ENCODE results near the gene TMED10. TPM values are rescaled to one million over a fixed set of nuclear protein-coding genes. Genes with fewer than 3 reads are reported as not detected.
A peak's percentile ranks its signal among the peaks of the same experiment; 100 is the strongest.
"Not testable (repeated sequence)": the region's sequence is repeated elsewhere in the genome, so short reads cannot be mapped to it uniquely, and the experiment has no call there.

Gene TMED10
- total RNA-seq, 2 donors from 2014 or later: 150 to 243 TPM

- Histone ChIP-seq H3K4me3 (no peak overlapping the region), H3K9me3 (no peaks in the 10 kb centered on the region), H3K36me3 (replicated peaks in 1 of 2; ENCODE audit: insufficient read depth in 1 of 2, low read depth in 2 of 2) (no peaks in the 10 kb centered on the region), H3K4me1 (peaks cover 56% of the 10 kb centered on the region), H3K27me3 (no peaks in the 10 kb centered on the region), H3K27ac (no peak overlapping the region)
- DNase-seq (no peak), ATAC-seq (no peak)
- intact Hi-C loops (cut with DNase I): no loop called here
- TF ChIP-seq POLR2A (IDR thresholded peaks at IDR 0.05): no peak
- TF ChIP-seq, protein P1, sequence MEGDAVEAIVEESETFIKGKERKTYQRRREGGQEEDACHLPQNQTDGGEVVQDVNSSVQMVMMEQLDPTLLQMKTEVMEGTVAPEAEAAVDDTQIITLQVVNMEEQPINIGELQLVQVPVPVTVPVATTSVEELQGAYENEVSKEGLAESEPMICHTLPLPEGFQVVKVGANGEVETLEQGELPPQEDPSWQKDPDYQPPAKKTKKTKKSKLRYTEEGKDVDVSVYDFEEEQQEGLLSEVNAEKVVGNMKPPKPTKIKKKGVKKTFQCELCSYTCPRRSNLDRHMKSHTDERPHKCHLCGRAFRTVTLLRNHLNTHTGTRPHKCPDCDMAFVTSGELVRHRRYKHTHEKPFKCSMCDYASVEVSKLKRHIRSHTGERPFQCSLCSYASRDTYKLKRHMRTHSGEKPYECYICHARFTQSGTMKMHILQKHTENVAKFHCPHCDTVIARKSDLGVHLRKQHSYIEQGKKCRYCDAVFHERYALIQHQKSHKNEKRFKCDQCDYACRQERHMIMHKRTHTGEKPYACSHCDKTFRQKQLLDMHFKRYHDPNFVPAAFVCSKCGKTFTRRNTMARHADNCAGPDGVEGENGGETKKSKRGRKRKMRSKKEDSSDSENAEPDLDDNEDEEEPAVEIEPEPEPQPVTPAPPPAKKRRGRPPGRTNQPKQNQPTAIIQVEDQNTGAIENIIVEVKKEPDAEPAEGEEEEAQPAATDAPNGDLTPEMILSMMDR (IDR thresholded peaks at IDR 0.05): no peak
- 44 to 63% methylated on average over 1 of the region's 1 CpG for WGBS, 2 donors
Measured at GRCh38 chr14:75151851-75152250, 24.6 kb downstream of the TMED10 start.

GRCh38 chr14:75150637-75151036 is 25.8 kb downstream of the TMED10 start:
- DNase-seq; H3K36me3 ChIP-seq (replicated peaks in 1 of 2; ENCODE audit: insufficient read depth in 1 of 2, low read depth in 2 of 2); intact Hi-C loops (cut with DNase I); H3K9me3 ChIP-seq; ATAC-seq; H3K4me3 ChIP-seq; H3K27me3 ChIP-seq: not testable (repeated sequence)
- Histone ChIP-seq H3K4me1 (peaks cover 65% of the 10 kb centered on the region), H3K27ac (peak overlapping the region in 3 of 4 donors; percentile 21 to 94 (median 30))
- 58 to 65% methylated on average over 6 of the region's 6 CpGs for WGBS, 2 donors

DNA sequence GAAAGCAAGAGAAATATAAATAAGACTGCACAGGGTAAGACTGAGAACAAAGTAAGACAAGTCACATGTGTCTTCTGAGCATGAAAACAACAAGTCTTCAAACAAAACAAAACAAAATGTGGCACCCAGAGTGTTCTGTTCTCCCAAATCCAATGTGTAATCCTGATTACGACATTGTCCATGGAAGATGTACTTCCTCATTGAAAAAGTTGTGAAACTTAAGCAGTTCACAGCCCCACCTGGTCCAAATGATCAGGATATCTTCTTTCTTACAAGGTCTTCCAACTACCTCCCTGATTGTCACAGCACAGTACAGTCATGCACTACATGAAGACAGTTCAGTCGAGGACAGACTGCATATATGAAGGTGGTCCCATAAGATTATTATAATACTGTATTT is 26.3 kb downstream of the TMED10 start:
- WGBS, 2 donors: 67 to 79% methylated on average over 2 of the region's 2 CpGs
- intact Hi-C loops (cut with DNase I): no loop called here
- Histone ChIP-seq H3K4me3 (no peak overlapping the region), H3K4me1 (peaks cover 70% of the 10 kb centered on the region), H3K27ac (peak overlapping the region; percentile 26 to 94 (median 60)), H3K36me3 (replicated peaks in 1 of 2; ENCODE audit: insufficient read depth in 1 of 2, low read depth in 2 of 2) (no peaks in the 10 kb centered on the region), H3K9me3 (no peaks in the 10 kb centered on the region), H3K27me3 (no peaks in the 10 kb centered on the region)
- TF ChIP-seq, protein P1 (IDR thresholded peaks at IDR 0.05): no peak
- TF ChIP-seq POLR2A (IDR thresholded peaks at IDR 0.05): no peak
- ATAC-seq: no peak
- no peak for DNase-seq

GRCh38 chr14:75147423-75148071 is 28.9 kb downstream of the TMED10 start:
- Histone ChIP-seq H3K36me3 (replicated peaks in 1 of 2; ENCODE audit: insufficient read depth in 1 of 2, low read depth in 2 of 2) (no peaks in the 10 kb centered on the region), H3K4me3 (no peak overlapping the region), H3K4me1 (peaks cover 82% of the 10 kb centered on the region), H3K9me3 (no peaks in the 10 kb centered on the region), H3K27me3 (no peaks in the 10 kb centered on the region), H3K27ac (peak overlapping the region; percentile 91 to 95 (median 93))
- peak; percentile 67 to 90 (median 84) for DNase-seq
- intact Hi-C loops (cut with DNase I): no loop called here
- WGBS, 2 donors: 11 to 20% methylated on average over 12 to 13 of the region's 13 CpGs
- ATAC-seq: peak; percentile 83
- TF ChIP-seq, protein P1 (IDR thresholded peaks at IDR 0.05): peak in 6 of 7 experiments; percentile 36 to 64 (median 60)
- TF ChIP-seq POLR2A (IDR thresholded peaks at IDR 0.05): peak in 2 of 3 donors; percentile 31 to 33

GRCh38 chr14:75144944-75145343 is 31.5 kb downstream of the TMED10 start:
- Histone ChIP-seq H3K4me3 (no peak overlapping the region), H3K27me3 (no peaks in the 10 kb centered on the region), H3K27ac (peak overlapping the region; percentile 33 to 94 (median 55)), H3K36me3 (replicated peaks in 1 of 2; ENCODE audit: insufficient read depth in 1 of 2, low read depth in 2 of 2) (no peaks in the 10 kb centered on the region), H3K4me1 (peaks cover 75% of the 10 kb centered on the region), H3K9me3 (no peaks in the 10 kb centered on the region)
- ATAC-seq: no peak
- peak in 1 of 4 donors; percentile 72 for DNase-seq
- TF ChIP-seq, protein P1 (IDR thresholded peaks at IDR 0.05): no peak
- TF ChIP-seq POLR2A (IDR thresholded peaks at IDR 0.05): peak in 1 of 3 donors; percentile 37
- WGBS, 2 donors: 70 to 76% methylated on average over 5 of the region's 5 CpGs
- intact Hi-C loops (cut with DNase I): no loop called here
